GM19043 (cell line): ENCODE measurements around the gene SLC25A21.
"Not testable (repeated sequence)": the region's sequence is repeated elsewhere in the genome, so short reads cannot be mapped to it uniquely, and the experiment has no call there.

Source experiments
- ATAC-seq: cut with Tn5 transposase; IDR thresholded peaks from one replicate; pipeline ENCODE4 v1.9.1; 2021; ENCODE audit warnings: low read depth; ENCODE audit not compliant: unreplicated experiment

SLC25A21 gene

GRCh38 chr14:36741858-36742257 lies 430.5 kb downstream of the SLC25A21 start:
- ATAC-seq, result no peak

GRCh38 chr14:36738269-36738668 lies 434.1 kb downstream of the SLC25A21 start:
- no peak for ATAC-seq

GRCh38 chr14:36726128-36726527 lies 446.3 kb downstream of the SLC25A21 start:
- no peak for ATAC-seq

DNA sequence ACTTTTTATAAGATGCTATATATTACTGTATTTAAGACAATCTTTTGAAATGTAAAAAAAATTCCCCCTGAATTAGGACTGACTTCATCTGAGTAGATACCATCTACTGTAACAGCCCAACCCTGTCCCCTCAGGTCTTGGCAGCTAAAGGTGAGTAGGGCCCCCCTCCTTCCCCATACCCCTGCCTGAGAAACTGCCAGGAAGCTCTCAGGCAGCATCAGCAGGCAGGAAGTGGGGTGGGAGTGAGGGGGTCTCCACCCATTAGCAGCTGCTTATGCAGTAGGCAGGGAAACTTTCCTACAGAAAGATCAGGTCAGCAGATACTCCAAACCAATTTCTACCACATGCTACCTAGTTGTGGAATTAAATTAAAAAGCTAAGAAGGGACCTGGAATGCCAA lies 448.2 kb downstream of the SLC25A21 start:
- no peak for ATAC-seq

- ATAC-seq, result no peak
These were observed 448.9 kb downstream of the SLC25A21 start for GRCh38 chr14:36723530-36723929.

GRCh38 chr14:36721877-36722276 lies 450.5 kb downstream of the SLC25A21 start:
- no peak for ATAC-seq

- ATAC-seq, result no peak
These were observed 451.7 kb downstream of the SLC25A21 start for GRCh38 chr14:36720657-36721056.

DNA sequence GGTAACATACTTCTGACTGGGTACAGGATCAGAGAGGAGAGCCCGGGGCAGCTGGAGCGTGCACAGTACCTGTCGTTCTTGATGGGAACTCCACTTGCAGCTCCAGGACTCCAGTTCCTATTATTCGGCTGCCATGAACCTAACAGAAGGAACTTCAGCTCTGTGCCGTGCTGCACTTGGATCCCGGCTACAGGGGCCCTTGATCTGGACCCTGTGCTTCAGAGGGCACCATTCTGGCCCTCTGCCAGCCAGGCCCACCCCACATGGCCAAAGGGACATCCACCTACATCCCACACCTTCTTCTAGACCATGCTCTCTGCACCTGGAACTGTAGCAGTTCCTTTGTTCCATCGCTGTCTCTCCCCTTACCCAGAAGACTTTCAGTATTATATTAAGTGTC lies 452.6 kb downstream of the SLC25A21 start:
- no peak for ATAC-seq

DNA sequence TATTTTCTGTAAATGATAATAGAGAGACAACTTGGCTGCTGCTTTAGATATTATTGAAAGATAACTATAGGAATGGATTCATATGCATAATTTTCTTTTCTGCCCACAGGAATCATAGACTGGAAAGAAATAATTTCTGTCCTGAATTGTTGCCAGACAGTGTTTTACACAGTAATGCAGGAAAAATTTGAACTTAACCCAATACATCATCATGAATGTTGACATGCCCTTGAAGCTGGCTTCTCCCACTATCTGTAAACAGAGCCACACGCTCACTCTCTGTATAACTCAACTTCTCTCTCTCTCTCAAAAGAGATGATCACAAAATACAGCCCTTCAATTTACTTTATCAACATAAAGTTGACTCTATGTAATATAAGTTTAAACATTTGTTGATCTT lies 454.2 kb downstream of the SLC25A21 start:
- ATAC-seq, result no peak

DNA sequence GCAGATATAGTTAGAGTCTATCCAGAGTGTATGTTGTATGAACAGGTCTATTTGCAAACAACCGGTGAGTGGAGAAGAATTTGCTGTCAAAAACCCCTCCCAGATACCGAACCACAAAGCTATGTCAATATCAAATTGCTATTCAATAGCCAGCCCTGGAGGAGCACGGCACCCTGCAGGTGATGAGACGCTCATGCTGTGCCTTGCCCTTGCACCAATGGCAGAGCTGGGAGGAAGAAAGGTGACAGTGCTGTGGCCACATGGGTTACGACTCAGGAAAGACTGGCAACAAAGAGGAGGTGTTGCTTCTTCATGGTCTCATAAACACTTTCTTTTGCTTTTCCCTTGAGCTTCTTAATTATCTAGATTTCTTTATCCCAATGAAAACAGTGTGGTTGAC lies 455.0 kb downstream of the SLC25A21 start:
- ATAC-seq, result no peak

DNA sequence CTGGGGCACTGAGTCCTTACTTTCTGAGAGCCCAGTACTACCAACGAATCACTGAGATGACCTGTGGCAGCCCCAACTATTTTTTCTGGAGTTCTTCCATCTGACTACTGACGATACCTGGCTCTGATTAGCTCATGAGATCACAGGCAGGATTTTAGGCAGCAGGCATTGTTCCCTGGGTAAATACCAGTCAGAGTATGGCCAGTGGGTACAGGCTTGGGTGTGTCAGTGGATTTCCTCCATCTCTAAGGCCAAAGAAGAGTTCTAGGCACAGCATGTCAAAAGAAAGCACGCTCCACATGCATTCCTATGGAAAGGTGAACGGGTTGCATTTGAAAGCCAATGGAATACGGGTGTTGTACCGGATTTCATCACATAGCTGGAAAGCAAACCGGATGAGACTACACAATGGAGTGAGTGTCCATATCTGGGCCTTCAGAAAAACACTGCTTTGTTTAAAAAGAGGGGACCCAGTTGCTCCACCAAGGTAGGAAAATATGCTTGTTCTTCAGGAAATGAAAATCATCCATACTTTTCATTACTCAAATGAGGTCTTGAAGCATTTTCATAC lies 455.7 kb downstream of the SLC25A21 start:
- no peak for ATAC-seq

DNA sequence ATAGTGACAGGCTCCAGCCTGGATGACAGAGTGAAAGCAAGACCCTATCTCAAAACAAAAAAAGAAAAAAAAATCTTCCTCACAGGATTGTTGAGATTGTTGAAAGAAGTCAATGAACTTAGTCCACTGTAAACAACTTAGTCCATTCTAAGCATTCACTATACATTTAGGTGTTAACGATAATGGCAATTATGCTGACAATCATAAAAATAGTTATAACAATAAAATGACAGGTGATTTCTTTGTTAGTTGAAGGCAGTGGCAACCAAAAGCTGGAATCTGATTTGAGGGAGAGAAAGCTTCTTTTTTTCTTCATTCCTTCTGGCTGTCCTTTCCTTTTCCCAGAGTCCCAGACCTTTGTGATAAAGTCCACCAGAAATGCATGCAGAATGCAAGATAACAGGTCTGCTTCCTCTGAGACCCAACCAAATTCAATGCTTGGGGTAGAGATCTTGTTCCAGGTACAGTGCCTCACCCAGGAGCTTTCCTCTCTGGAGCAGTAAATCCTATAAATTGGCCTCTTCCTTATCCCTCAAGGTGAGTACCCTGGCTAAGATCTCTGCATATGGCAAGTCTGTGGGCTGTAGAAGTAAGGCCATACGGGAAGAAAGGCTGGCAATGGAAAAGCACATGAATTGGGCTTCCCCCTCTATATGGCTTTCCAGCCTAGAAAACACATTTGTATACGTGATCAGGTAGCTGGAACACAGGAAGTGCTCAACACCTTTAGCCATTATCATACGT lies 458.3 kb downstream of the SLC25A21 start:
- ATAC-seq, result no peak

DNA sequence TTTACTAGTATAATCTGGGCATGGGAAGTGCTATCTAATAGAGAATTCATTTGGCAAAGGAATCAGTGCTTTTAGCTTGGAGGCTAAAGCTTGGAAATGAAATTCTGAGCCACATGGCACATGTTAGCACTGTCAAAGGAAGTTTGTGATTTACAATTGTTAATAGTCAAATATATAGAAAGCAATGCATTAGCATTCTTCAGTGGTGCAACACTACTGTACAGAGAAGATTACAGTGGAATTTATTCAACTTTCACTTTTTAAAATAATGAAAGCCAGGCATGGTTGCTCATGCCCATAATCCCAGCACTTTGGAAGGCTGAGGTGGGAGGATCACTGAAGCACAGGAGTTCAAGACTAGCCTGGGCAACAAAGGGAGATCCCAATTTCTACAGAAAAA lies 464.8 kb downstream of the SLC25A21 start:
- no peak for ATAC-seq

- ATAC-seq, result no peak
These were observed 469.9 kb downstream of the SLC25A21 start for GRCh38 chr14:36702474-36702873.

- no peak for ATAC-seq
These were observed 471.3 kb downstream of the SLC25A21 start for GRCh38 chr14:36701132-36701531.

DNA sequence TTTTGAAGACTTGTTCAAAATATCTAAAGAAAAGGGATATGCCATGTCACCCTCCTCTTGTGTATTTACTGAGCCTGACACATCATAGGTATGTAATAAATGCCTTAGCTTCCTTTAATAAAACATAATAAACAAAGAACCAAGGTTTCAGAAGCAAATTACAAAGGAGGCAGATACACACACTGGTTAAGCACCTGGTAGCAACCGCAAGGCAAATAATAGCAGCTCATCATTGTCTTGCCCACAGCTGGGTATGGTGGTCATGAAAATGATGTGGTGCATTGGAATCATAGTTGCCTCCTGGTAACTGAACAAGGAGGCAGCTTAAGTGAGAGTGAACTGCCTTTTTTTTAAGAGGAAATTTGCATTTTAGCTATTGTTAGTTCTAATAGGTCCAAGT lies 471.8 kb downstream of the SLC25A21 start:
- ATAC-seq, result no peak

- ATAC-seq, result not testable (repeated sequence)
These were observed 473.0 kb downstream of the SLC25A21 start for GRCh38 chr14:36699420-36699819.

DNA sequence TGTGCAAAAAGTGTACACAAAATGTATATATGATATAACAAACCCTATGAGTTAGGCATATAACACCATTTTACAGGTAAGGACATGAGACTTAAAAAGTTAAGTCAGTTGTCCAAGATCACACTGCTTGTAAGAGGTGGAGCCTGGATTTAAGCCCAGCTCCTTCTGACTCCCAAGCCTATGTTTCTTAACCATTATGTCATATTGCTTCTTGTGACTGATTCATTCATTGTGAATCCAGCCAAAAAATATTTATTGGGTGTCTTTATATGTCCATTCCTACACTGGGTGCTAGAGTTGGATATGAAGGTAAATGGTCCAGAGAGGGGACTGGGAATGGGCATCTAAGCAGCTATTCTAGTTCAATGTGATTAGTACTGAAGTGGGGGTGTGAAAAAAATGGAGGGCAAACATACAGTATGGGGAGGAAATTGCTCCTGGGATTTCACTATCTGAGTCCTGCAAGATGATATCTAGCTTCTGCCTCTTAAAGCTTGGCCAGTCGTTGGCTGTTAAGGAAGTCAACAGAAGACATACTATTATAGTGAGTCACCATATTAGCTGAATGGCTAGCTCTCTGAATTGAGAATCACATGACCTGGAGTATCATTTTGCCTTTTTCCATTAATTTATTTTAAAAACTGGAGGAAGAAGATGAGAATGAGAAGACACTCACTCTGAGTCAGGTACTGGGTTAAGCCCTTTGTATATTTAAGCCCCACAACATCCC lies 481.9 kb downstream of the SLC25A21 start:
- no peak for ATAC-seq

- no peak for ATAC-seq
These were observed 487.5 kb downstream of the SLC25A21 start for GRCh38 chr14:36684946-36685345.

DNA sequence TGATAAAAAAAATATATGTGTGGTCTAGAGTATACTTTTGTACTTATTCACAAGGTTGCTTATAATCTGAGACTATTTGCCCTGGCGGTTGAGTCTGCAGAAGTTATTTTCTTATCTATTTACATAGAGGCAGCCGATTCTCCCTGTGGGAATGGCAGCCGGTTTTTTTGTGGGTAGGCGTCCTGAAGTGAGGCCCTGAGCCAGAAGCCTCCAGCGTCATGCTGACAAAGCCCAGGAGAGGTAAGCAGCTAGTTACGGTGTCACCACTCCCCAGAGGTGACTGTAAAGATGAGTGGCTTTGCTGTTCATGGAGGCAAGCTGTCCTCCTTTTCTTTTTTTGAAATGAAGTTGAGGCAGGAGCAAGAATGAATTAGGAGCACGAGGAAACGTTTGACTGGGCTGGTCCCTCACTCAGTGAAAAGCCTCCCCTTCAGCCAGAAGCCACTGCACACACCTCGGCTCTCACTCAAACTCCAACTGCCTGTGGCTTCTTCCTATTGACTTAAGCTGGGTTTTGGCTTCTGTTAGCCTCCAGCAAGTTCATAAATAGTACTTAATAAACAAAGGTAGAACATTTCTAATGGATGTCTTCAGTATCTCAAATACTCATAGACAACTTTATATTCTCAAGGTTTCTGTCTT lies 489.2 kb downstream of the SLC25A21 start:
- no peak for ATAC-seq

GRCh38 chr14:36682338-36682737 lies 490.1 kb downstream of the SLC25A21 start:
- ATAC-seq, result no peak
